HUES64 (cell line): ENCODE results near the gene RNF215.
"Not testable (repeated sequence)": the region's sequence is repeated elsewhere in the genome, so short reads cannot be mapped to it uniquely, and the experiment has no call there.

Source experiments
- H3K27ac ChIP-seq: 2 replicates; pipeline ENCODE4 v1.7.0; 2013; ENCODE audit warnings: low read depth, low read length, inconsistent platforms
- H3K27me3 ChIP-seq: 2 replicates; pipeline ENCODE4 v1.6.1; 2013; ENCODE audit warnings: mild to moderate bottlenecking, low read length; ENCODE audit not compliant: insufficient read depth
- H3K36me3 ChIP-seq: 2 replicates; pipeline ENCODE4 v1.6.1; 2013; ENCODE audit warnings: mild to moderate bottlenecking, low read length; ENCODE audit not compliant: insufficient read depth
- H3K4me1 ChIP-seq: 2 replicates; pipeline ENCODE4 v1.6.1; 2013; ENCODE audit warnings: mild to moderate bottlenecking, low read length, moderate library complexity; ENCODE audit not compliant: insufficient read depth
- H3K4me3 ChIP-seq: 2 replicates; pipeline ENCODE4 v1.5.1; 2013; ENCODE audit warnings: mild to moderate bottlenecking, low read length, moderate library complexity
- H3K9ac ChIP-seq: 2 replicates; pipeline ENCODE4 v1.6.1; 2013; ENCODE audit warnings: mild to moderate bottlenecking, low read depth, low read length
- H3K9me3 ChIP-seq: 2 replicates; pipeline ENCODE4 v1.6.1; 2013; ENCODE audit warnings: low read depth, low read length; ENCODE audit not compliant: insufficient read depth
- WGBS: fragments of 150-250, 120-280 bp; methylation state at CpG from one replicate; pipeline ENCODE4 v1.1.7; 2013; ENCODE audit warnings: missing lambda C conversion rate; 5-methylcytosine and 5-hydroxymethylcytosine counted together

The RNF215 gene

DNA sequence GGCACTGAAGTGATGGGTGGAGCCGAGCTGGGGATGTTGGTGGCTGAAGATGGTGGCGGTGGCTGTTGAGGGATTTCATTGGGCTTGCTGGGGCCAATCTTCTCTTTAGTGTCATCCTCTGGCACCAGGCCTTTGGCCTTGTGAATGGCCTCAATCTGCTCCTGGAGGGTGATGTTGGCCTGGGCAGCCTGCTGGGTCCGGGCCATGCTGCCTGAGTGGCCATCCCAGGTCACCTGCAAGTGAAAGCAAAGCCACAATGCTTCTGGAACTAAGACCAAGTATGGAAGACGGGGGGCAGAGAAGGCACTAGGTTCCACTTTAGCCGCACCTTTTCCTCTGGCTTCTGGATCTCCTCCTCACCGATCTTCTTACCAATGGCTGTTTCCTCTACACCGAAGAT is 48.4 kb downstream of the RNF215 start:
- 96% methylated on average over 7 of the region's 7 CpGs for WGBS
- Histone ChIP-seq H3K36me3 (peaks cover 99% of the 10 kb centered on the region), H3K9ac (no peak overlapping the region), H3K27me3 (no peaks in the 10 kb centered on the region), H3K4me1 (no peaks in the 10 kb centered on the region), H3K9me3 (no peaks in the 10 kb centered on the region), H3K4me3 (no peak overlapping the region), H3K27ac (no peak overlapping the region)

DNA sequence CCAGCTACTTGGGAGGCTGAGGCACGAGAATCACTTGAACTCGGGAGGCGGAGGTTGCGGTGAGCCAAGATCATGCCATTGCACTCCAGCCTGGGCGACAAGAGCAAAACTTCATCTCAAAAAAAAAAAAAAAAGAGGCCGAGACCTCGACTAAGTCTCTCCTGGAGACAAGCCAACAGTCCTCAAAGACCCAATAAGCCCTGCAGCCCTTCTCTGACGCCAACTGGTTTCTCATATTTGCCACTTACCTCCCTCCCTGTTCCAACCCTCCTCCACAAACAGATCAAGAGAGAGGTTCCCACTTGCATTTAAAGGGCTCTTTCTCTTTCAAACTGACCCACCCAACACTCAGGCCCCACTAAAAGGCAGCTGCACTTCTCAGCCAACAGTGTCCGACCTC is 48.9 kb downstream of the RNF215 start:
- H3K36me3 ChIP-seq: peaks cover 99% of the 10 kb centered on the region
- H3K4me1 ChIP-seq, H3K27me3 ChIP-seq, H3K27ac ChIP-seq, H3K9ac ChIP-seq, H3K9me3 ChIP-seq, H3K4me3 ChIP-seq: not testable (repeated sequence)
- 92% methylated on average over 9 of the region's 9 CpGs for WGBS

DNA sequence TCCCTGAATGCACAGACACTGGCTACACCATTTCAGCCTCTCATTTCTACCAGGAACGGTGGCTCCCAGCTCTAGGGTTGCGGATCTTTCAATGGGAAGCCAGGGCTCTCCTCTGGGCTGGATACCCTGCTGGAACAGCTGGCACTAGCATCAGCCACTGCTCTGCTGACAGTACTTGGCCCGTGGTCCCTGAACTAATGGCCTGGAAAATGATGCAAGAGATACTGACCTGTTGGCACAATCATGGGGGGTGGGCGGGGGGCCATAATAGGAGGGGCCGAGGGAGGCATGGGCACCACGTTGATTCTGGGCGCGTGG is 49.8 kb downstream of the RNF215 start:
- no peak overlapping the region for H3K4me3 ChIP-seq
- no peaks in the 10 kb centered on the region for H3K4me1 ChIP-seq
- no peak overlapping the region for H3K9ac ChIP-seq
- H3K27ac ChIP-seq: no peak overlapping the region
- H3K27me3 ChIP-seq: no peaks in the 10 kb centered on the region
- WGBS: 96% methylated on average over 8 of the region's 8 CpGs
- peaks cover 99% of the 10 kb centered on the region for H3K36me3 ChIP-seq
- no peaks in the 10 kb centered on the region for H3K9me3 ChIP-seq

DNA sequence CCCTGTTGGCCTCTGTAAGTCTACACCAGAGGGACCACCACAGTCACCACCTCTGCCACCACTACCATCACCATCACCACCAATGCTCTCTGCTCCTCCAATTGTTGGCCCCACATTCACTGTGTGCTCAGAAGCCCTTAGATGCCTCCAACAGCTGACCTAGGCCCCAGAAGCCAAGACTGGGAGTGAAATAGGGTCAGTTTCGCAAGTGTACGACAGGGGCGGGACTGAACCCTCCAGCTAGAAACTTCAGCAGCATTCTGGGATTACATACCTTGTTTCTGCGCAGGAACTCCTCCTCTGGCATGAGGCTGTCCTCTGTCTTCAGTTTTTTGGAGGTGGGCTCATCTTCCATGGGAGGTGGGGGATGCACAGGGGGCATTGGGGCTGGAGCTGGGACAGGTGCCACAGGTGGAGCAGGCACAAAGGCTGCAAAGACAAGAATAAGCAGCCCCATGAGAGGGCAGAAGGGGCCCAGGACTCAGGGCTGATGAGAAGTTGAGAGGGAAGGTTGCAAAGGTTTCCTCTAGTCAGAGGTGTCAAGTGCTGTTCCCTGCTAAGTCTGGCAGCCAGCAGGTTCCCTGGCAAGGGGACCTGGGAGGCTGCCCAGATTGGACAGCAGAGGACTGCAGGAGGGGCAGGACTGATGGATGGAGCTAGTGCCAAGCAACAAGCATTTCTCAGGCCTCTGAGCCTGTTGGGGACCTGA is 50.3 kb downstream of the RNF215 start:
- Histone ChIP-seq H3K36me3 (peaks cover 99% of the 10 kb centered on the region), H3K4me3 (no peak overlapping the region), H3K27me3 (no peaks in the 10 kb centered on the region), H3K9ac (no peak overlapping the region), H3K4me1 (no peaks in the 10 kb centered on the region), H3K27ac (no peak overlapping the region), H3K9me3 (no peaks in the 10 kb centered on the region)
- WGBS: 97% methylated on average over 4 of the region's 4 CpGs

DNA sequence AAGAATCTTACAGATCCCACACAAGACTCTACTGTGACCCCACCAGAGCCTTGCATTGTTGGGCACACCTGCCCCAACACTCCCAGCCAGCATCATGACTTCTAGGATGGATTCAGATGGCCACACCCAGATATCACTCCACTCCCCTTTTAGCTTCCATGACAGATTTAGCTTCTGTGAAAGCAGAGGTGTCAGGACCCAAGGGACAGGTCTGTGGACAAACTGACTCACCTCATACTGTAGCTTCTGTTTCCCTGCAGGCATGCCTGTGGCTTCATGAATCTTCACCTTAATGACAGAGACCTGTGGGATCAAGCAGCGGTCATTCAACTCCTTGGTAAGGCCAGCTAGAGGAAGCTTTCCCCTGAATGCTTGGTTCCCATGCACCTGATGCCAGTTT is 52.0 kb downstream of the RNF215 start:
- H3K9ac ChIP-seq: no peak overlapping the region
- 96% methylated on average over 1 of the region's 1 CpG for WGBS
- H3K36me3 ChIP-seq: peaks cover 96% of the 10 kb centered on the region
- no peaks in the 10 kb centered on the region for H3K9me3 ChIP-seq
- H3K4me3 ChIP-seq: no peak overlapping the region
- H3K27me3 ChIP-seq: no peaks in the 10 kb centered on the region
- no peak overlapping the region for H3K27ac ChIP-seq
- no peaks in the 10 kb centered on the region for H3K4me1 ChIP-seq

DNA sequence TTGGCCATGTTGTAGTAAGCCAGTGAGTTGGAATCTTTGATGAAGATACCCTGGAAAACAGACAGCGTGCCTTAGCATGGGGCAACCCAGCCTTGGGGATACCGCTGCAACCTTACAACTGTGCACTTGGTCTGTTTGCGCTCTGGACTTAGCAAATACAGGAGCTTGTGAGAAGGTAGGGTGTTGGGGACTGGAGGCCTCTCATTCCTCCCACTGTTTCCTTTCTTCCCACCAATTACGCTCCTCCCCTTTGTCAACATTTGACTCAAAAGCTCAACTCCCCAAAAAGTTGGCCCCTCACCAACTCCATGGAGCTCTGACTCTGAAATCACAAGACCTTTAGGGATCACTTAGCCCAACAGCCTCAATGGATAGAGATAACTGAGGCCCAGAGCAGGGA is 52.6 kb downstream of the RNF215 start:
- no peak overlapping the region for H3K4me3 ChIP-seq
- H3K9ac ChIP-seq: no peak overlapping the region
- H3K27ac ChIP-seq: no peak overlapping the region
- 94% methylated on average over 4 of the region's 4 CpGs for WGBS
- H3K9me3 ChIP-seq: no peaks in the 10 kb centered on the region
- H3K36me3 ChIP-seq: peaks cover 90% of the 10 kb centered on the region
- no peaks in the 10 kb centered on the region for H3K27me3 ChIP-seq
- H3K4me1 ChIP-seq: no peaks in the 10 kb centered on the region

DNA sequence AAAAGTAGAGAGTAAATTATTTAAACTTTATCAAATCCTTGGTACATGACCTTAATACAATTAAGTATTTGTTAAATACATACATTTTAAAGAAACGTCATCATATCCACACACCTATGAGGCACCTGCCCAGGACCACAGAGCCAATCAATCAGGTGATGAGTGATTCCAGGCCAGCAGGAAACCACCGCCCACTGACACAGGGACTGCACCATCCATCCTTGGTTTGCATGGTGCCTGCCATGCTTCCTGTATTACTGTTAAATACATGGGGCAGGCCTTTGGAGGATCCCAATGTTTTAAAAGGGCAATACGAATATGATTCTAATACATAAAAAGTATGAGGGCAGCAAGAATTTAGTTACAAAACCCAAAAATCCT is 53.5 kb downstream of the RNF215 start:
- no peaks in the 10 kb centered on the region for H3K27me3 ChIP-seq
- no peaks in the 10 kb centered on the region for H3K4me1 ChIP-seq
- no peak overlapping the region for H3K4me3 ChIP-seq
- 91% methylated on average over 3 of the region's 3 CpGs for WGBS
- H3K9ac ChIP-seq: no peak overlapping the region
- no peak overlapping the region for H3K27ac ChIP-seq
- H3K36me3 ChIP-seq: peaks cover 81% of the 10 kb centered on the region
- H3K9me3 ChIP-seq: no peaks in the 10 kb centered on the region

DNA sequence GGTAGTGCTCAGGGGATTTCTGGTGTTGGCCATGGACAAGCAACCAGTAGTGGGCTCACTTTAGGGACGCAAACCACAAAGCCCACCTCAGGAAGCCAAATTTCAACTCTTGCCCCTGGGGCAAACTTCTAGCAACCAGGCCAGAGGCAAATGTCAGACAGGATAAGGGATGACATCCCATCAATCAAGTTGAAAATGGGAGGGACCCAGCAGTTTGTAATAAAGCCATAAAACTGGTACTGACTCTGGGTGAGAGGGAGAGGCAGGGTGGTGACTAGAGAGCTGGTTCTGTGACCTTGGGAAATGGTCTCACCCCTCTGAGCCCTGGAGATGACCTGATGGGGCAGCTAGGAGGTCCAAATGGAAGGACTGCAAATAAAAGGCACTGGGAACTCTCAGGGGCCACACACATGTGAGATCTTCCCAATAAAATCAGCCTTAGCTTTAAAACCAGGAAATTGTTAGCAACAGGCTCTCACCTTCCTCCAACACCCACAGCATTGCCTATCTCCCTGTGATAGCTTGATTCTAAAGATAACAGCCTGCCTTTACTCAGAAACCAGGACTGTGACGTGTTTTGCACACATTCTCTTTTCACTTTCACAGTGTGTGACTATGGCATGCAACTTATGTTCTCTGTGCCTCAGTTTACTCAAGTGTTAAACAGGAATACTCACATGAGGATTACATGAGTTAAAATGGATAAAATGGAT is 54.1 kb downstream of the RNF215 start:
- no peak overlapping the region for H3K4me3 ChIP-seq
- no peaks in the 10 kb centered on the region for H3K27me3 ChIP-seq
- H3K9ac ChIP-seq: no peak overlapping the region
- peaks cover 76% of the 10 kb centered on the region for H3K36me3 ChIP-seq
- H3K4me1 ChIP-seq: no peaks in the 10 kb centered on the region
- H3K9me3 ChIP-seq: no peaks in the 10 kb centered on the region
- no peak overlapping the region for H3K27ac ChIP-seq
- 97% methylated on average over 2 of the region's 2 CpGs for WGBS

DNA sequence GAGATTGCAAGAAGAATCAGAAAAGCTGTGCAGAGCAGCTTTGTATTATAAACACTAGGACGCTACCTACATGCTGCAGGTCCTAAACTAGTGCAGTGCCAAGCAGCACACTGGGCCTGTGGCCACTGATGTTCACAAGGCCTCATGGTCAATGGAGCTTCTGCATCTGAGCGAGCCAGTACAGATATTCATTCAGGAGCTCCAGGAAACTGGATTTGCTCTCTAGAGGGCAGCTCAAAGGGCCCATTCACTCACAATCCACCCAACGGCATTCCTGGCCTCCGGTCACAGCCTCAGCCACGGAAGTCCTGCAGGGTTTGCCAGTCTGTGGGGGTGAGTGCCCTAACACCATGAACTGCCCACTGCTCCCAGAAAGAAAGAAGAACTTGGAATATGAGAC is 54.7 kb downstream of the RNF215 start:
- no peak overlapping the region for H3K9ac ChIP-seq
- WGBS: 91% methylated on average over 5 of the region's 5 CpGs
- H3K4me3 ChIP-seq: no peak overlapping the region
- H3K4me1 ChIP-seq: 0 out of 2 replicates have a peak, but pooled peaks cover 4% of the 10 kb centered on the region
- no peaks in the 10 kb centered on the region for H3K9me3 ChIP-seq
- no peak overlapping the region for H3K27ac ChIP-seq
- H3K27me3 ChIP-seq: no peaks in the 10 kb centered on the region
- peaks cover 70% of the 10 kb centered on the region for H3K36me3 ChIP-seq
